ENCODE measurements around the gene NINL. TPM values are rescaled to one million over a fixed set of nuclear protein-coding genes. Genes with fewer than 3 reads are reported as not detected.

The NINL gene
- total RNA-seq, 4 donors from 2014 or later: 0.24 to 6.1 (median 0.88) TPM

DNA sequence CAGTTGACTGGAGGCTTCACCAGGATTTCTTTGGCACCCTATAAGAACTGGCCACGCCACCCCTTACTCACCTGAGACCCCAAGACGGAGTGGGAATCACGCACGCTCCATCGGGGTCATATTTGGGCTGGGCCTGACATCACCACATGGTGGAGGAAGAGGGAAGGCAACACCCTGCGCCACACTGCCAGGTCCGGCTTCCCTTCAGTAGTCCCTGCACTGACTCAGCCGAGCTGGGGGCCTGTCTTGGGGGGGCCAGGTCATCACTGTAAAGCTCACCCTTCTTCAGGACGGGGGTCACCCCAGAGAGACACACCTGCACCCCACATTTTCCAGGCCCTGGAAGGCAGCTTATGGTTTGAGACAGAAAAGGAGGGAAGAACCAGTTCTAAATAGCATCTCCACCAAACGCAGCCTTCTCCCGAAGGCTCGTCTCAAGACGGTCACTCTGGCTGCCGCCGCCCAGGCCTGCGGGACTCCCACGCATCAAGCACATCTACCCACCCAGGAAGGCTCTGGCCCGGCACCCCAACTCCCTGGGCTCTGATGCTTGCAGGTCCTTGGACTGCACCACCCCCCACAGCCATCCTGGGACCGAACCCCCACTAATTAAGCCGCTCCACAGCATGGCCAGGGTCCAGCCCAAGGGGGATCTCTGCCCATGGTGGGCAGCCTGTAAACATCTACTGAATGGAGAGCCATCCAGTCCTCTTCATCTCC lies 126.1 kb downstream of the NINL start:
- intact Hi-C loops (cut with DNase I; ENCODE audit: low total_unique reads): no loop called here
- no peaks in the 10 kb centered on the region for H3K36me3 ChIP-seq
- no peak overlapping the region for H3K27ac ChIP-seq

DNA sequence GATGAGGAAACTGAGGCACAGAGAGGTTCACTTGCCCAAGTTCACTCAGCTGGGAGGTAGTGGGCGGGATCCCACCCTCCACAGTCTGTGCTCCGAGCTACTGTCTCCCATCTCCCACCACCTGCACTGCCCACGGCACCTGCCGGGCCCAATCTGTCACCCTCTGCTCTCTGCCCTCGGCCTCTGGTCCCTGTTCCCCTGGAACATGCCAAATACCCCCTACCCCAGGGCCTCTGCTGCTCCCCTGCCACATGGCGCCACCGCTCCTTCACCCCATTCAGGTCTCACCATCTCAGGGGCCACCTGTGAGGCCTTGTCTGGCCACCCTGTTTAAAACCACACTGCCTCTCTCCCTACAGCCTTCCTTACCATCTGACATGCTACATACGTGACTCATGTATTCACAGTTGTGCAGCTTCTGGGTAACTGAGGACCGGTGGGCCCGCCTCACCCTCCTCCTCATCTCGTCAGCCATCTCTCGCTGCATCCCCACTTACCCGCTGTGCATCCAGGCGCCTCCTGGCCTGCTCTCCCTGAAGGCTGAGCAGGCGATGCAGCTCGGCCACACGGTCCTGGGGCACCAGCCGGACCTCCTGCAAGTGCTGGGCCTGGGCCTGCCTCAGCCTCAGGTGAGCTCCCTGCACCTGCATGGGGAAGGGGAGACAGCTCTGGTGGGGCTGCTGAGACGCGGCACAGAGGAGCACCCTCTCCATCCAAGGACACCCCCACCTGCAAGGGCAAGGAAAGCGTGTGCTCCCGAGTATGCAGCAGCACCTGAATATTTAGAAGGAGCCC lies 127.2 kb downstream of the NINL start:
- no peak for TF ChIP-seq POLR2A (IDR thresholded peaks at IDR 0.05)
- TF ChIP-seq, protein P1, sequence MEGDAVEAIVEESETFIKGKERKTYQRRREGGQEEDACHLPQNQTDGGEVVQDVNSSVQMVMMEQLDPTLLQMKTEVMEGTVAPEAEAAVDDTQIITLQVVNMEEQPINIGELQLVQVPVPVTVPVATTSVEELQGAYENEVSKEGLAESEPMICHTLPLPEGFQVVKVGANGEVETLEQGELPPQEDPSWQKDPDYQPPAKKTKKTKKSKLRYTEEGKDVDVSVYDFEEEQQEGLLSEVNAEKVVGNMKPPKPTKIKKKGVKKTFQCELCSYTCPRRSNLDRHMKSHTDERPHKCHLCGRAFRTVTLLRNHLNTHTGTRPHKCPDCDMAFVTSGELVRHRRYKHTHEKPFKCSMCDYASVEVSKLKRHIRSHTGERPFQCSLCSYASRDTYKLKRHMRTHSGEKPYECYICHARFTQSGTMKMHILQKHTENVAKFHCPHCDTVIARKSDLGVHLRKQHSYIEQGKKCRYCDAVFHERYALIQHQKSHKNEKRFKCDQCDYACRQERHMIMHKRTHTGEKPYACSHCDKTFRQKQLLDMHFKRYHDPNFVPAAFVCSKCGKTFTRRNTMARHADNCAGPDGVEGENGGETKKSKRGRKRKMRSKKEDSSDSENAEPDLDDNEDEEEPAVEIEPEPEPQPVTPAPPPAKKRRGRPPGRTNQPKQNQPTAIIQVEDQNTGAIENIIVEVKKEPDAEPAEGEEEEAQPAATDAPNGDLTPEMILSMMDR (IDR thresholded peaks at IDR 0.05 in 4 of 5, conservative IDR thresholded peaks at IDR 0.05 in 1 of 5): no peak
- H3K27ac ChIP-seq: no peak overlapping the region
- no peaks in the 10 kb centered on the region for H3K36me3 ChIP-seq
- no peaks in the 10 kb centered on the region for H3K9me3 ChIP-seq
- no peak overlapping the region for H3K4me3 ChIP-seq
- in situ Hi-C loops (cut with MboI; ENCODE audit: low sequenced_read_pairs in 4 of 4): loop anchor here in 1 of 4 donors (25.0 kb wide), 1 partner anchor 96 kb away; no protein-coding TSS in a partner anchor
- DNase-seq: no peak
- no peaks in the 10 kb centered on the region for H3K27me3 ChIP-seq
- intact Hi-C loops (cut with DNase I; ENCODE audit: low total_unique reads): no loop called here
- H3K4me1 ChIP-seq: no peaks in the 10 kb centered on the region
- no peak for ATAC-seq

More for the DNA sequence above, 126.1 kb downstream of the NINL start:
- DNase-seq: no peak
- Histone ChIP-seq H3K4me1 (no peaks in the 10 kb centered on the region), H3K9me3 (no peaks in the 10 kb centered on the region), H3K27me3 (no peaks in the 10 kb centered on the region), H3K4me3 (no peak overlapping the region)
- in situ Hi-C loops (cut with MboI; ENCODE audit: low sequenced_read_pairs in 4 of 4): loop anchor here in 1 of 4 donors (25.0 kb wide), 1 partner anchor 97 kb away; no protein-coding TSS in a partner anchor
- ATAC-seq: no peak
- no peak for TF ChIP-seq POLR2A (IDR thresholded peaks at IDR 0.05)
- TF ChIP-seq, protein P1 (IDR thresholded peaks at IDR 0.05 in 4 of 5, conservative IDR thresholded peaks at IDR 0.05 in 1 of 5): no peak

DNA sequence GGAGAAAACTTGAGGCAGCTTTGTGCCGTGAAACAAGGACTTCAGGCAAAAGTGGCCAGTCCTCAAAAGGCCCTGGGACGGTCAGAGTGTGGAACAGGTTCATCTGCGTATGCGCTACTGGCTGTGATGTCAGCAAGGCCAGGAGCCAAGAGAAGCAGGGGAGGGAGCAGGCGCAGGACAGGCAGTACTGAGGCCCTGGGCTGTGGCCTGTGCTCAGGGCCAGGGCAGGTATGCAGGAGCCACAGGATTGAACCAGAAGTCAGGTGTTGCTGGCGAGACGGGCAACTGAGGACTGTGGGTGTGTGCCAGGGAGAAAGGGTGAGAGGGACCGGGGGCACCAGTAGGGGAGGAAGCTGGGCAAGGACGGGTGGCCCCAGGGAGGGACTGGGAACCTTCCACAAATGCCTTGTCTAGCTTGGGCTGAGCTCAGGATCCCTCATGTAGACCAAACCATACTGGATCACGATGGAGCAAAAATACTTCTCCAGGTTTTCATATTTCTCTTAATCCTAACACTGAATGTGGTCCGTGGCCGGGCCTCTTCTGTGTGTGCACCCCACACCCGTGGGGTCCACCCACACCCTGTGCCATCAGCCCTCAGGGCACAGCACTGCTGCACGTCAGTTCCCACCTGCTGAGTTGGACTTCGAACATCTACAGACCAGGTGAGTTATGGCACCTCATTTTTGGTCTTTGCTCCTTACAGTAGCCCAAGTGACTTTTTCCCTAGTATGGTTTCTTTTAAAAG lies 131.0 kb downstream of the NINL start:
- in situ Hi-C loops (cut with MboI; ENCODE audit: low sequenced_read_pairs in 4 of 4): loop anchor here in 1 of 4 donors (25.0 kb wide), 1 partner anchor 92 kb away; no protein-coding TSS in a partner anchor
- TF ChIP-seq, protein P1 (IDR thresholded peaks at IDR 0.05 in 4 of 5, conservative IDR thresholded peaks at IDR 0.05 in 1 of 5): no peak
- TF ChIP-seq POLR2A (IDR thresholded peaks at IDR 0.05): no peak
- no peaks in the 10 kb centered on the region for H3K36me3 ChIP-seq
- DNase-seq: no peak
- intact Hi-C loops (cut with DNase I; ENCODE audit: low total_unique reads): no loop called here
- ATAC-seq: no peak
- H3K4me3 ChIP-seq: no peak overlapping the region
- H3K9me3 ChIP-seq: no peaks in the 10 kb centered on the region
- H3K4me1 ChIP-seq: no peaks in the 10 kb centered on the region
- no peaks in the 10 kb centered on the region for H3K27me3 ChIP-seq
- H3K27ac ChIP-seq: no peak overlapping the region

DNA sequence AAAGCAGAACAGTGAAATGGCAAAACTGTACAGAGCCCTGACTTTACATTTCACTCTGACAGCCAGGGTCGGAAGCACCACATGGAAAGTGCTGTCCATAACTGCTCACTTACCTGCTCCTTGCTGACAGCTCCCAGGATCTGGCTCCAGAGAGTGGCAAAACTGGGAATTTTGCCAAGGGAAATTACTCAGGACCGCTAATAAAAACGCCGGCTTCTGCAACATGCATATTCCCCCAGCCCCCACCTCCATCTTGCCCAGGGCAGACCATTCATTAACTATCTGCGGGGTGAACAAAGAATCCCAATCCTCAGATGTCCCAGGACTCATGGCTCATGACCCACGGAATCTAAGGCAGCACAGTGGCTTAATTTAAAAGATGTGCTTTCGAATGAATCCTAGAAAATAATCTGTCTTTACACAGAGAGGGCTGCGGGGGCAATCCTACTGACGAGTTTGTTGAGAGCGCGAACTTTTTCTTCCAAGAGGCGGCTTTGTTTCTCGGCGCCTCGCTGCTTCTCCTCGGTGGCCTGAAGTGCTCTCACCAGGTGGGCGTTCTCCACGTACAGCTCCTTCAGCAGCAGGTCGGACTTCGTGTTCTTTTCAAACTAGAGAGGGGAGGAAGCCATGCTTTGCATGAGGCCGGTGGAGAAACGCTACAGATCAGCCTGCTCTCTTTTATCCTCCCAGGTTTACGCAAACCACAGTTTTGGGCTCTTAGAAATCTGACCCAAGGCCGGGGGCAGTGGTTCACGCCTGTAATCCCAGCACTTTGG lies 132.1 kb downstream of the NINL start:
- no peak for ATAC-seq

More for the DNA sequence above, 132.1 kb downstream of the NINL start:
- Histone ChIP-seq H3K4me3 (no peak overlapping the region), H3K4me1 (no peaks in the 10 kb centered on the region), H3K27ac (no peak overlapping the region), H3K9me3 (no peaks in the 10 kb centered on the region), H3K36me3 (no peaks in the 10 kb centered on the region), H3K27me3 (no peaks in the 10 kb centered on the region)
- intact Hi-C loops (cut with DNase I; ENCODE audit: low total_unique reads): no loop called here
- no peak for DNase-seq
- in situ Hi-C loops (cut with MboI; ENCODE audit: low sequenced_read_pairs in 4 of 4): loop anchor here in 1 of 4 donors (25.0 kb wide), 1 partner anchor 91 kb away; no protein-coding TSS in a partner anchor
- TF ChIP-seq, protein P1 (IDR thresholded peaks at IDR 0.05 in 4 of 5, conservative IDR thresholded peaks at IDR 0.05 in 1 of 5): no peak
- TF ChIP-seq POLR2A (IDR thresholded peaks at IDR 0.05): no peak

Measured in gastrocnemius medialis (tissue), 4 donors.